HTR-8/SVneo (cell line): ENCODE data around the gene SPZ1.
"Not testable (repeated sequence)": the region's sequence is repeated elsewhere in the genome, so short reads cannot be mapped to it uniquely, and the experiment has no call there.

Source experiments
- DNase-seq: peaks from one replicate; pipeline ENCODE4 v3.0.0; 2011; ENCODE audit warnings: low spot score, mixed read lengths; ENCODE audit not compliant: insufficient read length
- FAIRE-seq: peaks from 2 replicates; lab custom pipeline; 2011; peaks lifted over from hg19 to GRCh38; lab: Jason Lieb, UNC

The SPZ1 gene

GRCh38 chr5:80326468-80326867, 6.7 kb downstream of the SPZ1 start:
- no peak for DNase-seq

GRCh38 chr5:80337379-80337778, 17.6 kb downstream of the SPZ1 start:
- FAIRE-seq (no peak), DNase-seq (no peak)

More at GRCh38 chr5:80326468-80326867, 6.7 kb downstream of the SPZ1 start:
- no peak for FAIRE-seq

DNA sequence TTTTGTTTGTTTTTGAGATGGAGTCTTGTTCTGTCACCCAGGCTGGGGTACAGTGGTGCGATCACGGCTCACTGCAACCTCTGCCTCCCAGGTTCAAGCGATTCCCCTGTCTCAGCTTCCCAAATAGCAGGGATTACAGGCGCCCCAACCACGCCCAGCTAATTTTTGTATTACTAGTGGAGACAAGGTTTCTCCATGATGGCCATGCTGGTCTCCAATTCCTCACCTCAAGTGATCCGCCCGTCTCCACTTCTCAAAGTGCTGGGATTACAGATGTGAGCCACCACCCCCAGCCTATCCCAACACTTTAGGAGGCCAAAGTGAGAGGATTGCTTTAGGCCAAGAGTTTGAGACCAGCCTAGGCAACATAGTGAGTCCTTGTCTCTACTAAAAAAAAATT, 19.3 kb downstream of the SPZ1 start:
- no peak for FAIRE-seq
- no peak for DNase-seq

DNA sequence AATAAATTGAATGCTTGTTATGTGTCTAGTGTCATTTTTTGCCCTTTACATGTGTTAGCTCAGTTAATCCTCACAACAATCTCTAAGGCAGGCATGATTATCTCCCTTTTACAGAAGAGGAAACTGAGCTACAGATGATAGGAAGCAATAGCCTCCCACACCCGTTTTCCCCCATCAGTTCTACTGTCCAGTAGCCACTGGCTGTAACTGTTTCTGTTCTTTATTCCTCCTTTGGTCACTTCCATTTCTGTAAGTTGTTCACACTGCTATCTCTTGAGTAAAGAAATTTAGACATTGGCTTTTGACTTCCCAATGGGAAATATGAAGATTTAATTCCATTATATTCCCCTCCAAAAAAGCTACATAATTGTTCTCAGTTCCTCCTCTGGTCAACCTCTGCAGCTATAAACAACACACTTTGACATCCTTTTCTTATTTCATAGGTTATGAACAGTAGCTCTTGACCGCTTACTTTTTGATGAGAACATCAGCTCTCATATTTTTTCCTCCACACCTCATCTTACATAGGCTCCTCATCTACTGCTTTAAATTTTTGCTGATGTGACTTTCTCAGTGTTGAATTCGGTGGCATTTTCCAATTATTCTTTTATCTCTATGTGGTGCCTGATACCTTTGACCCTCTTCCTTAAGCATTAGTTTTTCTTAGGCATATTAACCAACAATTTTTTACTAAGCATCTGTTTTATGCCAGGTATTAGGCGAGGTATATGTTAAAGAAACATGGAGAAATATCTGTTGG, 21.4 kb downstream of the SPZ1 start:
- DNase-seq (no peak), FAIRE-seq (no peak)

DNA sequence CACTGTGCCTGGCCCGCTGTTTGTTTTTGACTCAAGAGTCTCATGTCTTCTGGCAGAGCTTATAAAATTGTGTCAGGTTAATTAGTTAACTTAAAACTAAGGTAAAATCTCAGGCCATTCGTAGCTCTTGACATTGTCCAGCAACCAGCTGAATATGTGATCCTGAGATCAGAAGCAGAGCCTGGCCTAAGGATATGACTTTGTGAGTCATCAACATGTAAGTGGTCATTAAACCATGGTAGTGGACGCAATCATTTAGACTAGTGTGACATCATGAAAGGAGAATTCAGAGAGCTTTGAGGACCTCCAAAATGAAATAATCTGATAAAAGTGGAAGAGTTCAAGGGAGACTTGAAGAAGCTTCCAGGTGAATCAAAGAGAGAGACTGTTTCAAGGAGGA, 23.3 kb downstream of the SPZ1 start:
- FAIRE-seq (no peak), DNase-seq (no peak)

DNA sequence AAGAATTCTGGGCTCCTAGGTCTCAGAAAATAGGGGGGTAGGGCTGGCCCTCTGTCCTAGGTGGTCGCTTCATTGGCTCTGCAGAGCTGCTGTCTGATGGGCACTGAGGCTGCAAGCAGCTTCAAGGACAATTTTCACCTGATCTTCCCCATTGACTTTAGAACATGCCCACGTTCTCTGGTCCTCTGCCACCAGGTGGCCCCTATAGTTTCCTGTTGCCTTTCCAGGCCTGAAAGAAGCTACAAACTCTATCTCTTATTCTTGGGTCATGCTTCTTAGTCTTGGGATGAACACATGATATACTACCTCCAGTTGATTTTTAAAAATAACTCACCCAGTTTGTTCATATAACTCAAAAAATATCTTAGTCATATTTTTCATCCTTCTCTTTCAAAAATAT, 26.3 kb downstream of the SPZ1 start:
- FAIRE-seq = no peak

DNA sequence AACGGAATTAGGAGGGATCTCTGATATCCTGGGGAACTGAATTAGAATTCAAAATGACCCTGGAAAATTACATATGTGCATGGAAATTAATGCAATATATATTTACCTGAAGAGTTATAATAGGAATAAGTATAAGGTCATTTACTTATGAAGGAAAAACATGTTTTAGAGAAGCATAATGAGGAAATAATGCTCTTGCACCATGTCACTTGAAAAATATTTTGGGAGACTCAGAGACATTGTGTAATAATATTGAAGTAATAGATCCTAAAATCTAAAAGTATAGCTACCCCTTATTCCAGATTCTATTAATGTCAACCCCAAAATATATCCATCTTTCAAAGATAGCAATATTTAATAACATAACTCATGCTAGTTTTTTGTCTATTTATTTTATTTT, 28.4 kb downstream of the SPZ1 start:
- FAIRE-seq = no peak
- DNase-seq = no peak

More for the DNA sequence above, 26.3 kb downstream of the SPZ1 start:
- DNase-seq = peak; percentile 40

DNA sequence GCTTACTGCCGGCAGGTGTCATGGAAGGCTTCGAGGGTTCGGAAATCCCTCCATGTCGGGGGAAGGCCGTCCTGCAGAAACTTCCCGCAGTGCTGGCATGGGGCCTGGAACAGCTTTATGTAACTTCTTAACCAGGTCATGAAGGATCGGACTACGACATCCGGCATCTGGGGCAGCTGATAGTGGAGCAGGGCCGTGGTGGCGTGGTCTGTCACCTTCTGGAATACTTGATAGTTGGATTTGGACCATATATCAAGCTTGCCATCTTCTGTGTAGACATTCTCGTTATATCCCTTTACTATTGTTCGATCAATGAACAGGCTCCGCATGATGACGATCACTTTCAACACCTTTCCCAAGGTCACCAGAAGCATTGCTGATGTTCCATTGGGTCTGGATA, 31.2 kb downstream of the SPZ1 start:
- not testable (repeated sequence) for FAIRE-seq, DNase-seq

DNA sequence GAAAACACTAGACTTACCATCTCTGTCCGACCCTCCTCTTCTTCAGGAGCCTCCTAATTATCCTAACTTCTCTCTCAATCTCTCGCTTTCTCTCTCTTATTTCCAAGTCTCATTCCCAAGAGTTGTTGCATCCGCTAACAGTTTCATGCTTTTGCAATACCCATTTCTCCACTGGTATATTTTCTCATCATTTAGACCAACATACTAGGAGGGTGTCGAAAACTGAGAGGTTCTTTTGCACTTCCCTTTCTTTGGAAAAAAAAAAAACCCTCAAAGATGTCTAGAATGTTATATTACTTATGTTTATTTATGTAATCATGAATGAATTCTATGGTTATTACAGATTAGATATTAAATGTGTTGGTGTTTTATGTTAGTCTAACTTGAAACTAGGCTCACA, 35.9 kb downstream of the SPZ1 start:
- DNase-seq (no peak), FAIRE-seq (no peak)

DNA sequence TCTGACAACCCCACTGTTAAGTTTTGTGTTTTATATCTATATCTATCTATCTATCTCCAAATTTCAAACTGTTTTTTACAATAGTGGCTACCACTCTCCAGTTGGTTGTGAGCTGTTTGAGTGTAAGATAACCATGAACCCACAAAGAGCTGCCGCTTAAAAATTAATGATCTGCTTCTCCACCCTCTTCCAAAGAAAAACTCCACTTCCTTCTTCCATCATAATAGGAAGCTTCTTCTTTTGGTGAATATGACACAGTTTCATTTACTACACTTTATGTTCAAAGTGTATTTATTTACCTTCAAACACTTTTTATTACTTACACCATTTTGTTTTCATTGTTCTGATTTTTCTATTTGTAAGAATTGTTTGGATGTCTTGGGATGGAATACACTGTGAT, 37.9 kb downstream of the SPZ1 start:
- FAIRE-seq (no peak), DNase-seq (no peak)

- FAIRE-seq (no peak), DNase-seq (no peak)
These were observed 41.2 kb downstream of the SPZ1 start for GRCh38 chr5:80360914-80361444.

- FAIRE-seq (no peak), DNase-seq (no peak)
These were observed 45.1 kb downstream of the SPZ1 start for GRCh38 chr5:80364892-80365291.

- FAIRE-seq = no peak
These were observed 49.1 kb downstream of the SPZ1 start for GRCh38 chr5:80368661-80369480.

DNA sequence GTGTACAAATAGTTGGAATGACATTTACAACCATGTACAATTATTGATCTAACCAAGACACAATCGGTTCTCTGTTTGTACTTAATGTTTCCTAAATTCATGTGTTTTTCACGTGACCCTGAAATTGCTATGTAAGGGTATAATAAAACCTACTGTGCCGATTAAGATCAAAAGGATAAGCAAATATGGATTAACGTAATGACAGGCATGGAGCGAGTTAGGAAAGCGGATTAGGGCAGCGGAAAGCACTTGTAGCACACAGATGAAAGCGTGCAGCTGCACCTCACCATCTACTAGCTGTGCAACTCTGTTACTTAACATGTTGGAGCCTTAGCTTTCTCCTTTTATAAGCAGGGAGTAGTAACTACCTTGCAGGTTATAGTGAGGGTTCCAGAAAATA, 49.7 kb downstream of the SPZ1 start:
- FAIRE-seq = no peak
- DNase-seq = no peak

More at GRCh38 chr5:80368661-80369480, 49.1 kb downstream of the SPZ1 start:
- DNase-seq = no peak

GRCh38 chr5:80370390-80370789, 50.6 kb downstream of the SPZ1 start:
- no peak for FAIRE-seq
- DNase-seq = no peak
